Effector memory CD4-positive, alpha-beta T cell (primary cell): ENCODE results near the gene FARP1.
A peak's percentile ranks its signal among the peaks of the same experiment; 100 is the strongest.

Experiments used
- DNase-seq, 3 donors: peaks; one replicate each; pipeline ENCODE4 v3.0.0-alpha.2; 2020
- H3K27ac ChIP-seq: 2 replicates; pipeline ENCODE4 v1.7.0; 2013; ENCODE audit warnings: mild to moderate bottlenecking, low read length, moderate library complexity; ENCODE audit not compliant: insufficient read depth, poor library complexity, severe bottlenecking
- H3K27me3 ChIP-seq: replicated peaks from 2 replicates; pipeline ENCODE4 v1.7.0; 2013; ENCODE audit warnings: mild to moderate bottlenecking, low read length; ENCODE audit not compliant: insufficient read depth, control insufficient read depth, poor library complexity, severe bottlenecking
- H3K36me3 ChIP-seq: 2 replicates; pipeline ENCODE4 v1.7.0; 2013; ENCODE audit warnings: mild to moderate bottlenecking, low read length, moderate library complexity; ENCODE audit not compliant: control insufficient read depth, insufficient read depth
- H3K4me1 ChIP-seq: 2 replicates; pipeline ENCODE4 v1.7.0; 2013; ENCODE audit warnings: low read length, mild to moderate bottlenecking; ENCODE audit not compliant: control insufficient read depth, insufficient read depth, poor library complexity, severe bottlenecking
- H3K4me3 ChIP-seq: 2 replicates; pipeline ENCODE4 v1.7.0; 2013; ENCODE audit warnings: low read length, low read depth, mild to moderate bottlenecking; ENCODE audit not compliant: insufficient read depth, poor library complexity, severe bottlenecking
- H3K9me3 ChIP-seq: 2 replicates; pipeline ENCODE4 v1.7.0; 2013; ENCODE audit warnings: mild to moderate bottlenecking, low read length, moderate library complexity; ENCODE audit not compliant: control insufficient read depth

FARP1 gene

DNA sequence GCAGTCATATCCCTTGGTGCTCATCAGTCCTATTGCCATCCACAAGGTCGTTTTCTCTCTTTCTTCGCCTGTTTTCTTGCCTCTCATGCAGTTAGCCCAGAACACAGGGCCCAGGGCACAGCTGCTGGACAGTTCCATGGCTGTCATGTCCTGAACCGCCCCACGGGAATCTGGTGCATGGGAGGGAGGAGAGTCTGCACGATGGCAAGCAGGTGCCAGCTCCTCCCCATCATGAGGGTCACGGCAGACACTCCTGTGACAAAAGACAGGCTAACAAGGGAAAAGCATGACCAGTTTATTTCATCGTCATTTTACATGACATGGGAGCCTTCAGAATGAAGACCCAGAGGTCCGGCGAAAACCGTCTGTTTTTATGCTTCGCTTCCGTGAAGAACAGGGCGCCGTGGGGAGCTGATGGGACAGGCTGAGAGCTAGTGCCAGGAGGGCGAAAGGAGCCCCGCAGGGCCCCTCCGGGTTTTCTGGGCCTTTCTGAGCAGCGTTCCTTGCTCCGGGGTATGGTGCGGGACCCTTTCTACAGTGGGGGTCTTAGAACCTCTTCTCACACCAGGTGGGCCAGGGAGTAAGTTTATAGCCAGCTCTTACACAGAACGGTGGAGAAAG lies 298.3 kb downstream of the FARP1 start:
- Histone ChIP-seq H3K4me3 (no peak overlapping the region), H3K27me3 (no peaks in the 10 kb centered on the region), H3K36me3 (no peaks in the 10 kb centered on the region), H3K4me1 (peaks cover 7% of the 10 kb centered on the region), H3K27ac (no peak overlapping the region), H3K9me3 (no peaks in the 10 kb centered on the region)
- DNase-seq: no peak

DNA sequence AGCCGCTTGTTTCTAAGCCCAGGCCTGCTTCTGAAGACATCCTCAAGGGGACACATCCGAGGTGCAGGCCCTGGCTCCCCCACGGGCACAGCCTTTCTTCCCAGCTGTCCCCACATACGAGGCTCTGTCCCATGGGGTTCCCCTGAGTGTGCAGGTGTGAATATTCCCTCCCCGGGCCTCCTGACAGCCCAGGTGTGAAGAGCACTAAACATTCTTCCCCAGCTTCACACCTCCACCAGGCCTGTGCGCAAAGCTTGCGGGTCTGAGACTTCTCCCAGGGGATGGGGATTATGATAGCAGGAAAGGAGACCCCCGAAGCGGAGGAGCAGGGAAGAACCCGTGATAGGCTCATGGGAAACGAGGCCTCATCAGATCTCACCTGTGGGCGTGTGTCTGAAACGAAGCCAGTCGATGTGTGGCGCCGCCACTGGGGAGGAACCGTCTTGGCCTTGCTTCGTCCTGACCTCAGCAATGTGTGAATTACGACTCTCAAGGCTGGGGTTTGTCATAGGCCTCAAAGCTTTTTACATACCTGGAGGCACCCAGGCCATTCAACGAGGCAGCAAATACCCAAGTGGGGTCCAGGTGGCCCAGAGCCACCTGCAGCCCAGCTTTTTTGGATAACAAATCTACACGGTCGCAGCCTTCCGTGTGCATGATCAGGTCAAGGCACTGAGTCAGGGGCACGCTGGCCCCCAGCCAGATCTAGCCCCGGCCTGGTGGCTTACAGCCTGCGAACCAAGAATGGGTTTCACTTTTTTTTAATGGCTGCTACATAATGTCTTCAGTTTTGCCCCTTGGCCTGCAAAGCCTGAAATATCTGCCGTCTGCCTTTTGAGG lies 299.7 kb downstream of the FARP1 start:
- H3K27me3 ChIP-seq: no peaks in the 10 kb centered on the region
- no peak for DNase-seq
- no peaks in the 10 kb centered on the region for H3K9me3 ChIP-seq
- H3K4me3 ChIP-seq: no peak overlapping the region
- H3K4me1 ChIP-seq: peaks cover 7% of the 10 kb centered on the region
- H3K36me3 ChIP-seq: no peaks in the 10 kb centered on the region
- no peak overlapping the region for H3K27ac ChIP-seq

DNA sequence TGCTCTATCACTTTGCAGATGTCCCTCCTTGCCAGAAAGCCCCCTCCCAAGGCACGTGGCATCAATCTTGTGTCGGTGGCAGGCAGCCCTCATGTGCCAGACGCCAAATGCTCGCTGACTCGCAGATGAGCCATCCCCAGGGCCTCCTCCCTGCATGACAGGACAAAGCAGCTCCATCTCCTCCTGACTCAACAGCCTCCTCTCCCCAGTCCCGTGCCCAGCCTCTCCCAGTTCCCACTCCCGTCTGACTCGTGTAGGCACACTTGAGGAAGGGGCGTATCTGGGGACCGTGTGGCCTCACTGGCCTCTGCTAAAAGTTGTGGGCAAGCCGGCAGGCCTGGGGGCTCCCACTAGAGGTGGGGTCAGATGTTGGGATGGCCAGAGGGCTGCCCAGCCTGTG lies 300.4 kb downstream of the FARP1 start:
- Histone ChIP-seq H3K4me3 (no peak overlapping the region), H3K4me1 (peaks cover 7% of the 10 kb centered on the region), H3K36me3 (no peaks in the 10 kb centered on the region), H3K27ac (no peak overlapping the region), H3K27me3 (no peaks in the 10 kb centered on the region), H3K9me3 (no peaks in the 10 kb centered on the region)
- no peak for DNase-seq

DNA sequence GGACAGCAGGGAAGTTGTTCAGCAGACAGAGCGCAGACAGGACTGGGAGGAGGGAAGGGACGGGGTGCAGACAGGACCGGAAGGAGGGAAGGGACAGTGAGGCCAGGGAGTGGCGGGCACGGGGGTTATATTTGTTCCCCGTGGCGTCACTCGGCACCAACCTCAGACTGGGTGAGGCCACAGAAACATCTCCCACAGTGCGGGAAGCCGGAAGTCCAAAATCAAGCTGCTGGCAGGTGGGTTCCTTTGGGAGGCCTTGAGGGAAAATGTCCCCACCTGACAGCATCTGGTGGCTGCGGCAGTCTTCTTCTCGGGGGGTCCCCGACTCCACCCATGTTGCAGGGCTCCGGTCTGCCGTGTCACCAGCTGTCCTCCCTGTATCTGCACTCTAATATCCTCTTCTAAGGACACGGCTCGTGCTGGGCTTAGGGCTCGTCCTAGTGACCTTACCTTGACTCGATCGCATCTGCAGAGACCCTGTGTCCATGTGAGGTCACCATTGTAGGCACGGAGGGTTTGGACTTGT lies 301.0 kb downstream of the FARP1 start:
- H3K4me1 ChIP-seq: peaks cover 7% of the 10 kb centered on the region
- H3K27me3 ChIP-seq: no peaks in the 10 kb centered on the region
- peaks cover under 1% of the 10 kb centered on the region for H3K36me3 ChIP-seq
- no peak overlapping the region for H3K27ac ChIP-seq
- DNase-seq: no peak
- H3K4me3 ChIP-seq: no peak overlapping the region
- no peaks in the 10 kb centered on the region for H3K9me3 ChIP-seq

DNA sequence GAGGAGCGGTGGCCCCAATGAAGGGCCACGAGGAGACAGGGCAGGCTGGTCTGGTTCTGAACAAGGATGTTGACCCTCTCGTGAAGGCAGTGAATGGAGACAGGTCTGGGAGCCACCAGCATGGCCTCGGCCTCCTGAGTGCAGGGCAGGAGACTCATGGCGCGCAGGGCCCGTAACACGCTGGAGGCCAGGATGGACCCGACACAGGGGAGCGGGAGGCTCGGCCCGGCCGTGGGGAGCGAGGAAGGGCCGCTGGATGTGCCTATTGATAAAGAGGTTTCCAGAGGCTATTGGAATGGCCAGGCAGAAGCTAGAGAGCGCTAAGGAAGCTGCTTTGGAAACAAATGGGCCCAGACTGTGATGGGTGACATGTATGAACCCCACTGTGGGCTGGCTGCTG lies 301.5 kb downstream of the FARP1 start:
- Histone ChIP-seq H3K4me3 (no peak overlapping the region), H3K9me3 (no peaks in the 10 kb centered on the region), H3K36me3 (peaks cover 6% of the 10 kb centered on the region), H3K4me1 (peaks cover 7% of the 10 kb centered on the region), H3K27me3 (no peaks in the 10 kb centered on the region), H3K27ac (no peak overlapping the region)
- DNase-seq: no peak

DNA sequence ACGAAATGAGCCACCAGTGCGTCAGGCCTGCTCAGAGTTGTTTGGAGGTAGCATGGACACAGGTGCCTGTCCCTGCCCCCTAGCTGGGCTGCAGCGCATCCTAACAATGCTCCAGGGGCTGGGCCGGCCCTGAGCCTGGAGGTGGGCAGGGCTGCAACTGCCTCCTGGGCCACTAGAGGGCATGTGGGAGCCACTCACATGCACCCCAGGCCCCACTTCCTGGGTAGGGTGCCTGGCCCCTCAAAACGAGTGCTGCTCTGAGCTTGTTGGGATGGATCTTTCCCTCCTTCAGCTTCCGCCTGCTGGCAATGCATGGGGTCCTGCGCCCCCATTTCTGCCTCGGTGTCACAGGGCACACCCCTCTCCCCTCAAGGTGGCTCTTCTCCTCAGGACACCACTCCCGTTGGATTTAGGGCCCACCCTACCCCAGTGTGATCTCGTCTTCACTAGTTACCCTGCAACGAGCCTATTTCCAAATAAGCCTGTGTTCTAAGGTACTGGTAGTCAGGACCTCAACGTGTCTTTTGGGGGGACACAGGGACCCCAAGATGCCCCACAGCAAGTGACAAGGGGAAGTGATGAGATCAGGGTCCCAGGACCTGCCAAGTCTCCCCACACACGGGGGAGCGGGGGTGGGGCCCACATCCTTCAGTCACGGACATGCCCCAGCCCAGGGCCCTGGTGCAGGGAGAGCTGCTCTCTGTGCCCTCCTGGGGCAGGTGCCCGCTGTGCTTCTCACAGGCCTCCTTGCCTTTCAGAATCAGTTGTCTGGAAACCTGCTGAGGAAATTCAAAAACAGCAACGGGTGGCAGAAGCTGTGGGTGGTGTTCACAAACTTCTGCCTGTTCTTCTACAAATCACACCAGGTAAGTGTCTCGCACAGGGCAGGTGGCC lies 302.7 kb downstream of the FARP1 start:
- Histone ChIP-seq H3K4me3 (no peak overlapping the region), H3K4me1 (peaks cover 11% of the 10 kb centered on the region), H3K9me3 (no peaks in the 10 kb centered on the region), H3K27me3 (no peaks in the 10 kb centered on the region), H3K27ac (peak overlapping the region; percentile 38), H3K36me3 (peaks cover 9% of the 10 kb centered on the region)
- peak; percentile 61 to 68 (median 63) for DNase-seq

DNA sequence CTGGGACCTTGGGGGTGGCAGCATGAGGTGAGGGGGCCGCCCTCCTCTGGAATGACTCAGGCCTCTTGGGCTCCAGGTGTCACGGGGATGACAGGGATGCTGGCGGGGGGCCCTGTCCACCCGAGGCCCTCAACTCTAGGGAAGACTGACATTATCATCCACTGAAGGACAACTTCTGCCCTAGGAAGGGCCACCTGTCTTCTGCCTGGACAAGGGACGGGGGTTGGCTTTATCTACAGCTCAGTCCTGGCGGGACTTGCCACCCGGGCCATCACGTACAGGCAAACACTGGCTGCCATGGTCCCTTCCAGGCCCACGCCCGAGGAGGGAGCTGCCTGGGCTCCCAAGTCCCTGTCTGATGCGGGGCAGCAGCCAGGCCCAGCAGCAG lies 303.3 kb downstream of the FARP1 start:
- peak overlapping the region; percentile 38 for H3K27ac ChIP-seq
- no peak for DNase-seq
- peaks cover 9% of the 10 kb centered on the region for H3K36me3 ChIP-seq
- H3K9me3 ChIP-seq: no peaks in the 10 kb centered on the region
- peaks cover 11% of the 10 kb centered on the region for H3K4me1 ChIP-seq
- no peak overlapping the region for H3K4me3 ChIP-seq
- H3K27me3 ChIP-seq: no peaks in the 10 kb centered on the region

DNA sequence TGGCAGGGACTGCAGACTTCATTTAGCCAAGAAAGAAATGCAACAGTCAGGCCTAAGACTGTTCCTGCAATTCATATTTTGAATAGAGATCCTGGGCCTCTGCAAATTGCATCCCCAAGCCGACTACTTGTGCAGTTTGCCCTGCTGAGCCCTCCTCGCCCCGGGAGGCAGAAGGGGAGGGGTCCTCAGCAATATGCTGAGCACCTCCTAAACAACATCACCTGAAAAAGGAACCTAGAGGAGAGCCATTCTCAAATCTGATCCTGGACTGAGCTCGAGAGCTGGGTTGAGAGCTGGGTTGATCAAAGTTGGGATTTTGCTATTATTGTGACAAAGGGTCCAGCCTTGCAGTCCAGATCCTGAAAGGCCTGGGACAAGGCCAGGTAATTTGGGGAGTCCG lies 304.2 kb downstream of the FARP1 start:
- peak overlapping the region; percentile 6 for H3K27ac ChIP-seq
- no peaks in the 10 kb centered on the region for H3K9me3 ChIP-seq
- no peak for DNase-seq
- peaks cover 16% of the 10 kb centered on the region for H3K4me1 ChIP-seq
- H3K4me3 ChIP-seq: no peak overlapping the region
- H3K36me3 ChIP-seq: peaks cover 16% of the 10 kb centered on the region
- H3K27me3 ChIP-seq: no peaks in the 10 kb centered on the region

DNA sequence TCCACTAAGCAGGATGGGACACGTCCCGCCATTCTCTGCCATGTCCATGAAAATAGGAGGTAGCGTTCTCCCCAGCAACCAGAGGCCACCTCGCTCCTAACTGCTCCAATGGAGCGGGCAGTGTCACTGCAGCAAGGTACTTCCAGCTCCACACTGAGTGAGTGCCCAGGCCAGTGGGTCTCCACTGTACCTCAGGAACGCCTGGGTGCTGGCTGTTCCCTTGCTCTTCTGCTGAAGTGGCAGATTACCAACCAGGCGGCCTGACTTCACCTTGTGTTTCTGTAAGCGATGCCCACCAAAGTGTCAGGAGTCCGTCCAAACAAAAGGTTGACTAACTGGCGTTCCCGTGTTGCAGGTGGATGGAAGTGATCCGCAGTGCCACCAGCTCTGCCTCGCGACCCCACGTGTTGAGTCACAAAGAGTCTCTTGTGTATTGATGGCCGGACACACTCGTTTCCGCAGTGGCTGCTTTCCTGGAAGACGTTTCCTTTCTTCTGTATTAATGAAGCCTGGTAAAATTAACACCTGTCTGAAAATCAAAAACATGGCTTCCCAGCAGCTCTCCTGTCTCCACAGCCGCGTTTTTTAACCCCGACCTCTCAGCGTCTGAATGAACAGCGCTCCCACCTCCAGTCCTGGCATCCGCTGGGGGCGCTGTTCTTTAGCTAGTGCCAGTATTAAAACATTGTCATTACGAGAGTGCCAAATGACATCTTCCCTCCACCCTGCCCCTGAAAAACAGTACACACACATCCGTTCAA lies 305.2 kb downstream of the FARP1 start:
- Histone ChIP-seq H3K4me3 (no peak overlapping the region), H3K4me1 (peaks cover 16% of the 10 kb centered on the region), H3K9me3 (no peaks in the 10 kb centered on the region), H3K36me3 (peaks cover 25% of the 10 kb centered on the region), H3K27me3 (no peaks in the 10 kb centered on the region), H3K27ac (no peak overlapping the region)
- DNase-seq: no peak
